Liver (tissue), 9 donors: ENCODE results near the gene EML3. TPM values are rescaled to one million over a fixed set of nuclear protein-coding genes. Genes with fewer than 3 reads are reported as not detected.

ENCODE experiments used
- DNase-seq: peaks from one replicate; pipeline ENCODE4 v3.0.0-alpha.2; 2017; ENCODE audit warnings: low spot score
- H3K27ac ChIP-seq, 2 donors: one replicate each; pipeline ENCODE4 v1.7.0; 2013; ENCODE audit warnings: inconsistent platforms in 2 of 2, low read length in 2 of 2, control low read depth in 1 of 2, low read depth in 1 of 2, mild to moderate bottlenecking in 1 of 2
- H3K27me3 ChIP-seq, 4 donors: one replicate each; pipeline versions ENCODE4 v1.6.1 to v1.7.0; 2013; ENCODE audit warnings: low read length in 3 of 4, inconsistent platforms in 1 of 4, mild to moderate bottlenecking in 1 of 4, moderate library complexity in 1 of 4; ENCODE audit not compliant: control insufficient read depth in 4 of 4, insufficient read depth in 4 of 4
- H3K36me3 ChIP-seq, 4 donors: one replicate each; pipeline versions ENCODE4 v1.6.1 to v1.7.0; 2013; ENCODE audit warnings: low read length in 3 of 4, mild to moderate bottlenecking in 3 of 4, low read depth in 1 of 4, moderate library complexity in 1 of 4; ENCODE audit not compliant: control insufficient read depth in 4 of 4, insufficient read depth in 3 of 4
- H3K4me1 ChIP-seq, 4 donors: one replicate each; pipeline versions ENCODE4 v1.6.1 to v1.7.0; 2013; ENCODE audit warnings: low read length in 3 of 4, mild to moderate bottlenecking in 3 of 4, moderate library complexity in 1 of 4; ENCODE audit not compliant: control insufficient read depth in 4 of 4, insufficient read depth in 4 of 4
- H3K4me3 ChIP-seq, 3 donors: one replicate each; pipeline versions ENCODE4 v1.6.1 to v1.7.0; 2013; ENCODE audit warnings: low read length in 3 of 3, control low read depth in 1 of 3, low read depth in 1 of 3, mild to moderate bottlenecking in 1 of 3
- H3K9ac ChIP-seq, 2 donors: one replicate each; pipeline ENCODE4 v1.7.0; 2013; ENCODE audit warnings: low read length in 2 of 2, mild to moderate bottlenecking in 2 of 2, moderate library complexity in 2 of 2, control low read depth in 1 of 2, low read depth in 1 of 2
- H3K9me3 ChIP-seq, 4 donors: one replicate each; pipeline versions ENCODE4 v1.6.1 to v1.7.0; 2013; ENCODE audit warnings: low read length in 3 of 4; ENCODE audit not compliant: control insufficient read depth in 4 of 4
- ATF3 ChIP-seq: IDR thresholded peaks from 2 replicates; pipeline ENCODE4 v1.6.1; 2016; ENCODE audit warnings: antibody characterized with exemption
- FOXA1 ChIP-seq: IDR thresholded peaks from 2 replicates; pipeline ENCODE4 v1.6.1; 2016; ENCODE audit warnings: antibody characterized with exemption
- GABPA ChIP-seq, 2 donors: IDR thresholded peaks in 1 of 2; conservative IDR thresholded peaks in 1 of 2; 2 replicates each; pipeline ENCODE4 v1.6.1; 2016; ENCODE audit warnings: antibody characterized with exemption in 2 of 2, mild to moderate bottlenecking in 1 of 2, moderate library complexity in 1 of 2
- HNF4A ChIP-seq, 2 donors: conservative IDR thresholded peaks; 2 replicates each; pipeline ENCODE4 v1.6.1; 2016; ENCODE audit warnings: antibody characterized with exemption in 2 of 2, mild to moderate bottlenecking in 2 of 2
- MAX ChIP-seq: IDR thresholded peaks from 2 replicates; pipeline ENCODE4 v1.6.1; 2016; ENCODE audit warnings: antibody characterized with exemption
- NR2F2 ChIP-seq: IDR thresholded peaks from 2 replicates; pipeline ENCODE4 v1.6.1; 2016; ENCODE audit warnings: antibody characterized with exemption
- RAD21 ChIP-seq, 2 donors: IDR thresholded peaks; 2 replicates each; pipeline ENCODE4 v1.6.1; 2016; ENCODE audit warnings: antibody characterized with exemption in 2 of 2, mild to moderate bottlenecking in 2 of 2
- REST ChIP-seq: IDR thresholded peaks from 2 replicates; pipeline ENCODE4 v1.6.1; 2016; ENCODE audit warnings: antibody characterized with exemption, mild to moderate bottlenecking
- SP1 ChIP-seq: IDR thresholded peaks from 2 replicates; pipeline ENCODE4 v1.6.1; 2018; ENCODE audit warnings: antibody characterized with exemption, mild to moderate bottlenecking
- TAF1 ChIP-seq: conservative IDR thresholded peaks from 2 replicates; pipeline ENCODE4 v1.6.1; 2016; ENCODE audit warnings: antibody characterized with exemption, mild to moderate bottlenecking
- ZBTB33 ChIP-seq: IDR thresholded peaks from 2 replicates; pipeline ENCODE4 v1.6.1; 2016; ENCODE audit warnings: antibody characterized with exemption
- WGBS: extraction: QIAGEN DNeasy Blood & Tissue Kit; methylation state at CpG from one replicate; pipeline ENCODE4 v1.1.7; 2013; 5-methylcytosine and 5-hydroxymethylcytosine counted together
- polyA plus RNA-seq, 2 donors: library from polyadenylated mRNA; stranded (reverse) in 1 of 2; unstranded in 1 of 2; fragments of 200-250 nt in 1 of 2; fragments of >200 nt in 1 of 2; fragmentation: Nextera tagmentation in 1 of 2; extraction: Ambion mirVana in 1 of 2; gene quantifications; one replicate each; pipeline versions ENCODE4 v1.2.1 to v1.2.3, GENCODE V29; 2013 to 2015
- total RNA-seq, 2 donors: library from RNA; depleted of rRNA; stranded (reverse); fragments of >200 nt; gene quantifications; one replicate each; pipeline ENCODE4 v1.2.3, GENCODE V29; 2014
- donor health status: healthy.
- donor health status: healthy.
- donor health status: healthy.
- donor health status: healthy.
- donor health status: healthy.

EML3 gene
- total and polyA plus RNA-seq, 4 donors = 6.0 to 19.3 (median 13.6) TPM

GRCh38 chr11:62648185-62648966 is 35.8 kb upstream of the EML3 start:
- Histone ChIP-seq H3K4me3 (no peak overlapping the region), H3K9me3 (no peaks in the 10 kb centered on the region), H3K9ac (no peak overlapping the region), H3K27me3 (no peaks in the 10 kb centered on the region), H3K36me3 (peaks cover 0 to 12% (median 4%) of the 10 kb centered on the region in 4 donors), H3K27ac (no peak overlapping the region), H3K4me1 (peaks cover 6 to 44% (median 38%) of the 10 kb centered on the region in 4 donors)
- no peak for DNase-seq
- TF ChIP-seq HNF4A (conservative IDR thresholded peaks at IDR 0.05) (no peak), ATF3 (no peak), REST (no peak), GABPA (IDR thresholded peaks at IDR 0.05 in 1 of 2, conservative IDR thresholded peaks at IDR 0.05 in 1 of 2) (no peak), RAD21 (IDR thresholded peaks at IDR 0.05) (no peak), FOXA1 (no peak), ZBTB33 (no peak), SP1 (no peak), NR2F2 (no peak), MAX (no peak), TAF1 (no peak)
- 96% methylated on average over 24 of the region's 24 CpGs for WGBS

- no peak for DNase-seq
- H3K36me3 ChIP-seq = peaks cover 0 to 14% (median 6%) of the 10 kb centered on the region in 4 donors
- no peaks in the 10 kb centered on the region for H3K9me3 ChIP-seq
- H3K9ac ChIP-seq = no peak overlapping the region
- H3K4me1 ChIP-seq = peaks cover 6 to 42% (median 37%) of the 10 kb centered on the region in 4 donors
- no peaks in the 10 kb centered on the region for H3K27me3 ChIP-seq
- 72% methylated on average over 6 of the region's 6 CpGs for WGBS
- H3K4me3 ChIP-seq = no peak overlapping the region
- H3K27ac ChIP-seq = peak overlapping the region in 1 of 2 donors; percentile 64
- no peak for TF ChIP-seq REST
These were observed 35.0 kb upstream of the EML3 start for GRCh38 chr11:62647609-62648005.
